ENCODE measurements around the gene PSMG3. TPM values are rescaled to one million over a fixed set of nuclear protein-coding genes. Genes with fewer than 3 reads are reported as not detected.
A peak's percentile ranks its signal among the peaks of the same experiment; 100 is the strongest.

Gene PSMG3
- total and polyA plus RNA-seq, 2 donors (not counting 3 experiments of a cell fraction or from before 2014, with no cell fraction given) = 25.5 to 49.7 TPM

- no peak for FAIRE-seq
- POLR2A ChIA-PET = interaction anchor here (1.0 kb wide), 1 partner anchor 13 kb away, joined by 3 read pairs; no protein-coding TSS in a partner anchor
- H3K4me1 ChIP-seq (ENCODE audit: control insufficient read depth, extremely low read depth, insufficient read depth, low read length) = peaks cover 56% of the 10 kb centered on the region
- H3K79me2 ChIP-seq (ENCODE audit: control insufficient read depth, insufficient read depth, low read length) = peaks cover 40% of the 10 kb centered on the region
- H3K9ac ChIP-seq (replicated peaks; ENCODE audit: extremely low read depth, insufficient read depth, low read length) = peak overlapping the region; percentile 89
- peak overlapping the region in 1 of 3 experiments; percentile 70 for H3K4me3 ChIP-seq (replicated peaks in 1 of 3; ENCODE audit: insufficient read depth in 1 of 3, low read depth in 1 of 3, low read length in 3 of 3)
- H3K27me3 ChIP-seq (ENCODE audit: control insufficient read depth in 2 of 2, insufficient read depth in 2 of 2, low read length in 2 of 2) = no peaks in the 10 kb centered on the region
- CTCF ChIA-PET = interaction anchor here (1.1 kb wide), 1 partner anchor 10 kb away, joined by 4 read pairs; no protein-coding TSS in a partner anchor
- TSS peak; percentile 1 for BruUV-seq (replicated peaks)
- intact Hi-C loops (cut with micrococcal nuclease) (loop anchor here (2.0 kb wide), 2 partner anchors 37 to 75 kb away; partner anchors contain the start of genes MICALL2 and PSMG3), dilution Hi-C loops (cut with MboI; ENCODE audit: extremely low pct_ligation_motif_present, low sequenced_read_pairs) (no loop called here)
- no peak overlapping the region for H2AFZ ChIP-seq (ENCODE audit: low read depth, low read length)
- TF ChIP-seq POLR2AphosphoS5 (IDR thresholded peaks at IDR 0.05; ENCODE audit: insufficient read depth, low read depth, low read length) (peak; percentile 89), EZH2 (IDR thresholded peaks at IDR 0.05; ENCODE audit: borderline replicate concordance, low read depth, low read length, severe bottlenecking) (no peak), MYC (IDR thresholded peaks at IDR 0.05; ENCODE audit: low read depth, low read length) (peak; percentile 75), FOS (IDR thresholded peaks at IDR 0.05; ENCODE audit: borderline replicate concordance, insufficient read depth, low read length) (peak; percentile 87), MAX (IDR thresholded peaks at IDR 0.05; ENCODE audit: insufficient read depth, insufficient read length) (no peak), GATA2 (IDR thresholded peaks at IDR 0.05; ENCODE audit: insufficient read depth, insufficient read length, low read depth, low read length) (no peak), JUN (IDR thresholded peaks at IDR 0.05; ENCODE audit: borderline replicate concordance, insufficient read depth, insufficient read length, low read depth) (peak; percentile 52), CTCF (IDR thresholded peaks at IDR 0.05; ENCODE audit: extremely low read depth in 1 of 2, insufficient read depth in 1 of 2, low read depth in 1 of 2, low read length in 2 of 2) (no peak), POLR2A (IDR thresholded peaks at IDR 0.05; ENCODE audit: low read depth, low read length) (peak; percentile 47)
- peak overlapping the region; percentile 97 for H3K27ac ChIP-seq (ENCODE audit: insufficient read depth, low read depth, low read length)
- peak overlapping the region; percentile 47 for H3K4me2 ChIP-seq (ENCODE audit: insufficient read depth, low read length)
- no peaks in the 10 kb centered on the region for H3K36me3 ChIP-seq (ENCODE audit: control insufficient read depth in 2 of 2, extremely low read depth in 1 of 2, insufficient read depth in 2 of 2, low read length in 2 of 2)
- no peaks in the 10 kb centered on the region for H3K9me1 ChIP-seq (replicated peaks; ENCODE audit: control insufficient read depth, extremely low read depth, insufficient read depth, low read length)
- H3K9me3 ChIP-seq (replicated peaks; ENCODE audit: control insufficient read depth, insufficient read depth, low read length) = no peaks in the 10 kb centered on the region
- H4K20me1 ChIP-seq (replicated peaks; ENCODE audit: control insufficient read depth, extremely low read depth, insufficient read depth, low read length) = no peaks in the 10 kb centered on the region
- DNase-seq (ENCODE audit: low read depth, low spot score) = peak; percentile 89
These were observed 36.1 kb downstream of the PSMG3 start for GRCh38 chr7:1533547-1534329.
